Lower leg skin (tissue), 4 donors: ENCODE results near the gene STRIP1. TPM values are rescaled to one million over a fixed set of nuclear protein-coding genes. Genes with fewer than 3 reads are reported as not detected.

Source experiments
- DNase-seq, 2 donors: peaks; one replicate each; pipeline ENCODE4 v3.0.0-alpha.2; 2019; ENCODE audit warnings: low spot score in 2 of 2
- H3K4me3 ChIP-seq: fragments of 200-600 bp; sonication (generic); 2 replicates; pipeline ENCODE4 v1.5.1; 2017; ENCODE audit warnings: mild to moderate bottlenecking, low read depth; ENCODE audit not compliant: poor library complexity, severe bottlenecking
- CTCF ChIP-seq, 3 donors: fragments of 450-650 bp; IDR thresholded peaks; one replicate each; pipeline ENCODE4 v1.5.1; 2016; ENCODE audit warnings: antibody characterized with exemption in 3 of 3, mild to moderate bottlenecking in 3 of 3, moderate library complexity in 2 of 3
- POLR2A ChIP-seq, 2 donors: fragments of 450-650 bp; IDR thresholded peaks; one replicate each; pipeline ENCODE4 v1.6.1; 2016 to 2017; ENCODE audit warnings: antibody characterized with exemption in 2 of 2, mild to moderate bottlenecking in 1 of 2, moderate library complexity in 1 of 2
- WGBS, 2 donors: methylation state at CpG; one replicate each; pipeline ENCODE4 v1.1.5; 2018; 5-methylcytosine and 5-hydroxymethylcytosine counted together
- intact Hi-C: fragments of 100-400 bp; cut with DNase I; formaldehyde crosslinking; loops from one replicate; pipeline ENCODE4 v1.15.0; 2023; ENCODE audit warnings: low total_unique reads
- total RNA-seq, 4 donors: library from RNA; depleted of rRNA; stranded (reverse); fragments of >200 nt; gene quantifications; one replicate each; pipeline ENCODE4 v1.1.0, GENCODE V29; 2016

Gene STRIP1
- total RNA-seq, 4 donors from 2014 or later = 45.0 to 64.1 (median 50.9) TPM

GRCh38 chr1:110100335-110100734 is 65.9 kb downstream of the STRIP1 start:
- intact Hi-C loops = no loop called here
- H3K4me3 ChIP-seq = no peak overlapping the region
- 62 to 70% methylated on average over 2 of the region's 2 CpGs for WGBS, 2 donors
- no peak for DNase-seq
- no peak for TF ChIP-seq POLR2A (IDR thresholded peaks at IDR 0.05)
- TF ChIP-seq CTCF (IDR thresholded peaks at IDR 0.05) = no peak

GRCh38 chr1:110102081-110102480 is 67.7 kb downstream of the STRIP1 start:
- intact Hi-C loops = no loop called here
- 61 to 66% methylated on average over 7 of the region's 7 CpGs for WGBS, 2 donors
- TF ChIP-seq POLR2A (IDR thresholded peaks at IDR 0.05) (no peak), CTCF (IDR thresholded peaks at IDR 0.05) (no peak)
- no peak overlapping the region for H3K4me3 ChIP-seq
- DNase-seq = no peak

Other genes with a start within 250 kb of the STRIP1 start
- gene CSF1, start 123.8 kb upstream of the STRIP1 start, total RNA-seq = 10 to 100 TPM in 3 of 4 donors, 1 to 10 TPM in 1; 9.7 to 41.9 (median 22.0) TPM
- gene AHCYL1, start 49.9 kb upstream of the STRIP1 start, total RNA-seq = 10 to 100 TPM; 42.3 to 54.4 (median 47.8) TPM
- under 1 TPM in 1 of 4 donors, not detected in 3; 0.52 TPM for gene ALX3, start 36.0 kb downstream of the STRIP1 start, total RNA-seq
- 1 to 10 TPM in 1 of 4 donors, not detected in 3; 3.0 TPM for gene UBL4B, start 77.8 kb downstream of the STRIP1 start, total RNA-seq
- 1 to 10 TPM; 4.5 to 6.9 (median 5.8) TPM for gene SLC6A17, start 115.9 kb downstream of the STRIP1 start, total RNA-seq
- gene KCNC4, start 175.7 kb downstream of the STRIP1 start, total RNA-seq = 1 to 10 TPM; 4.8 to 9.4 (median 7.7) TPM